GM21825 (cell line): ENCODE measurements around the gene CD58.
"Not testable (repeated sequence)": the region's sequence is repeated elsewhere in the genome, so short reads cannot be mapped to it uniquely, and the experiment has no call there.

Experiments used
- ATAC-seq: cut with Tn5 transposase; IDR thresholded peaks from one replicate; pipeline ENCODE4 v1.9.1; 2021; ENCODE audit warnings: mild to moderate bottlenecking, moderate library complexity; ENCODE audit not compliant: unreplicated experiment

CD58 gene

GRCh38 chr1:116570358-116571214 is at the start of gene CD58:
TSS of gene CD58 (minus strand) at chr1:116571026. CDS start at chr1:116570972, 54 bp downstream.
- peak; percentile 60 for ATAC-seq

GRCh38 chr1:116620392-116620791 is 49.6 kb upstream of the CD58 start:
- ATAC-seq: not testable (repeated sequence)

DNA sequence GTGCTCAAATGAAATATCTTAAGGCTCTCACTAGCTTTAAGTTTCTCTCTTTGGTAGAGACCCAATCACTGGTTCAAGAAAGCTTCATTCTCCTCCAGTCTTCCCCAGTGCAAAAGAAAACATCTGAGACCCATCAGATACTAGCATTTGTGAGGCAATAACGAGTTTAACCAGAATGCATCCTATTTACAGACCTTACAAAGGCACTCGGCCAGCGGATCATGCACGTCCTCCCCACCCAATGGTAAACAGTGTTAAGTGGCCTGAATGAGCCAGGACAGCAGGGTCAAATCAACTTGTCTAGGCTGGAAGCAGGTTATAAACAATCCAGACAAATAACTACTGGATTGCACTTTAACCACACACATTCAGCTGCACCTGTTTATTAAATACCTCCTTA is 48.3 kb upstream of the CD58 start:
- not testable (repeated sequence) for ATAC-seq

DNA sequence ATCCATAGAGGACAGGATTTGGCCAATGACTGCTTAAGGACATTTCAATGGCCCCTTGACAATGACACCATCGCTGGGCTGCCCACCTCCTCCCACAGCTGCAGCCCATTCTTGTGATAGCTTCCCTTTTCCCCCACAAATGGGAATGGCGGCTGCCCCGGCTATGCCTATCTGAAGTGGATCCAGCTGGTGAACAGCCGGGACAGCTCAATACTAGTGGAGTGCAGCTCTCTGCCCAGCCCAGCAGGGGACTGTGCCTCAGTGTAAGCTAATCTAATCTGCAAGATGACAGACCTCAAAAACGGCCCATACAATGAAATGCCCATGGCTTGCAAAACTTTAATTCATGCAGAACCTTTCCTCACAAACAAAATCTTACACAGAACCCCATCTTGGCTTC is 47.0 kb upstream of the CD58 start:
- ATAC-seq: not testable (repeated sequence)

GRCh38 chr1:116613825-116614224 is 43.0 kb upstream of the CD58 start:
- ATAC-seq: not testable (repeated sequence)

DNA sequence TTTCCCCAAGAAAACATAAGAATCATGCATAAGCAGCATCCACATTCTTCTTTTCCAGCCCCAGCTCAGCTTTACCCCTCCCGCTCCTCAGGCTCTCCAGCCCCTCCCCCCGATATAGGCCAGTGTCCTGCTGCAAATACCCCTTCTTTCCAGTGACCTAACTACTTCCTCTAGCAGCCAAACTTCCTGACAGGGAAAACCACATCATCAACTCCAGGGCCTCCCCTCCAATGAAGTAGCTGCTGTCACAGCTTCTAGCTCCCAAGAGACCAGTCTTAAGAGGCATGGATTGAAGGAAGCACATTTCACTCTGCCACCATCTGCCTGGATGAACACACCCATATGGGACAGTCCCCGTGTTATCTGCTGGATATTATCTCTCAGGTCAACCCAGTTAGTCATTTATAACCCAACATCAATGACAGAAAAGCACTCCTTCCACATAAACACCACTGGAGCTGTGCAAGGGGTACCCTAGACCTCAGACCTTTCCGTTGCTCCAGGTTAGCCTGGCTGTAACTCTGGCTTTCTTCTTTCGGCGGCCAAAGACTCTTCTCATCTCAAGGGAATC is 39.1 kb upstream of the CD58 start:
- ATAC-seq: not testable (repeated sequence)

DNA sequence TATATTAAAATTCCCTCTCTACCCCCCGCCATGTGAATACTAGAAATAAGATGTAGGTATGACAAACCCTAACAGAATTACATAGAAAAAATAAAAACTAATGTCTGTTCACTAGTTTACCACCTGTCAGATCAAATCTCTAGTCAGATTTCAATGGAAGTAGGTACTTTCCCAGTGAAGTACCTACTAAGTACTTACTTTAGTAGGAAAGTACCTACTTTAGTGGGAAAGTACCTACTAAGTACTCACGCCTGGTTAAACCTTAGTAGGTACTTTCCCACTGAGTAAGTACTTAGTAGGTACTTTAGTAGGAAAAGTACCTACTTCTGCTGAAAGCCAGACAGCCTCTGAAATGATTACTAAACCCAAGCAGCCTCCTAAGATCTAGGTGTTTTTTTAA is 38.0 kb upstream of the CD58 start:
- not testable (repeated sequence) for ATAC-seq

GRCh38 chr1:116608151-116608550 is 37.3 kb upstream of the CD58 start:
- not testable (repeated sequence) for ATAC-seq

- not testable (repeated sequence) for ATAC-seq
Observed at GRCh38 chr1:116607463-116607862, 36.6 kb upstream of the CD58 start.

- ATAC-seq: not testable (repeated sequence)
Observed at GRCh38 chr1:116606067-116606466, 35.2 kb upstream of the CD58 start.

GRCh38 chr1:116605315-116605714 is 34.5 kb upstream of the CD58 start:
- no peak for ATAC-seq

- ATAC-seq: not testable (repeated sequence)
Observed at GRCh38 chr1:116604408-116604807, 33.6 kb upstream of the CD58 start.

DNA sequence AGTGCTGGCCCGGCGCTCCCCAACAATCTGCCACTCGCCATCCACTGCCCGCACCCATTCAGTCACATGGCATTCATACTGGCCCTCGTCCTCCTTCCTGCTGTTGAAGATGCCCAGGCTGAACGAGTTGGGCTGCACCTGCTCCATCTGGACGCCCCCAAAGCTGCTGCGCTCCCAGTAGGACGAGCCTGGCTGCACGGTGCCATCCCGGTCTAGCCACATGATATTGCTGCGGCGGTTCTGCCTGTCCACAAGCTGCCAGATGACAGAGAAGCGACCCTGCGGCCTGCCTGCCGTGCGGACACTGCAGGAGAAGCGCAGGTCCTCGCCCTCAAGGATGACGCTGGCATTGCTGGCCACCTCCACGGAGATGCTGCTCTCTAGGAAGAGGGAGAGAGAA is 32.8 kb upstream of the CD58 start:
- not testable (repeated sequence) for ATAC-seq

DNA sequence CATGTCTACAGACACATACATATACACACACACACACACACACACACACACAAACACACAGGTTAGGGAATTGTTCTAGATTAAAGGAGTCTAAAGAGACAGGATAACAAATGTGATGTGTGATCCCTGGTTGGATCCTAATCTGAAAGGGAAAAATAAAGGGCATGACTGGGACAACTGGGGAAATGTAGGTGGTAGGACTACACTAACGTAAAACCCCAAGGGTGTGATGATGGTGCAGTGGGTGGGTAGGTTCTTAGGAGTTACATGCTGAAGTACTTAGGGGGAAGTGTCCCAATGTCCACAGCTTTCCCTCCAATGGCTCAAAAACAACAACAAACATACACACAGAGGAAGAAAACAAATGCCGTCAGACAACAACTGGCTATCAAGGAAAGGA is 28.5 kb upstream of the CD58 start:
- ATAC-seq: not testable (repeated sequence)

- not testable (repeated sequence) for ATAC-seq
Observed at GRCh38 chr1:116598420-116599036, 27.7 kb upstream of the CD58 start.

- not testable (repeated sequence) for ATAC-seq
Observed at GRCh38 chr1:116597388-116597787, 26.6 kb upstream of the CD58 start.

- ATAC-seq: not testable (repeated sequence)
Observed at GRCh38 chr1:116596742-116597307, 26.0 kb upstream of the CD58 start.

DNA sequence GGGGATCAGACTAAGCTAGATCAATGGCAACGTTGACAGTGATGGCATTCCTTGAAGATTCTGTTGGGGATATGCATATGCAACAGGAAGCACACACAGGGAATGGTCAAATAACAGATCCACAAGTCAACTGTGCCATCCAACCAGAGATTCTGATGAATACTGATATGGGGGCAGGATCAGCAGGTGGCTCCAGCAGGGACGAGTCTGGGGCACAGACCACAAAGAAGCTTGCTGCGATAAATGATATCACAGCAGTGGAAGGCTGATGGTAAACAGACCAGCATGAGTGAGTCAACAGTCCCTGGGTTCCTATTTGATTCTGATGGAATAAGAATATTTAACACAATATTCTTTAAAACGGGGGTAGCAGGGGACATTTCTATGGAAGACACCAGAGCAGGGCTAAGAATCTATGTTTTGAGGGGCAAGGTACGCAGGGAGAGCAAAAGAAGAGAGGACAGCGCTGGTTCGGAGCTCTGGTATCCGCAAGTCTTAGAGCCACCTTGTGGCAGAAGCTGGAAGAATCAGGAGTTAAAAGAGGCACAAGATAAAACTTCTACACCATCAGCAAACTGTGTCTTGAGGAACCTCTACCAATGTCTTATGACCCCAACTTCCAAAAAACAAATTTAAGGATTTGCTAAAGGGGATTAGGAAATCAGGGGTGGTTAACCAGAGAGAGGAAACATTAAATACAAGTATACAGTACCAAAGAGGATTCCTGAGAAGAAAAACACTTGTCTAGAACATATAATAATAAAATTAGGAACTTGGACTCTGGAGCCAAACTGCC is 25.3 kb upstream of the CD58 start:
- ATAC-seq: peak; percentile 44

- not testable (repeated sequence) for ATAC-seq
Observed at GRCh38 chr1:116595065-116595840, 24.4 kb upstream of the CD58 start.

DNA sequence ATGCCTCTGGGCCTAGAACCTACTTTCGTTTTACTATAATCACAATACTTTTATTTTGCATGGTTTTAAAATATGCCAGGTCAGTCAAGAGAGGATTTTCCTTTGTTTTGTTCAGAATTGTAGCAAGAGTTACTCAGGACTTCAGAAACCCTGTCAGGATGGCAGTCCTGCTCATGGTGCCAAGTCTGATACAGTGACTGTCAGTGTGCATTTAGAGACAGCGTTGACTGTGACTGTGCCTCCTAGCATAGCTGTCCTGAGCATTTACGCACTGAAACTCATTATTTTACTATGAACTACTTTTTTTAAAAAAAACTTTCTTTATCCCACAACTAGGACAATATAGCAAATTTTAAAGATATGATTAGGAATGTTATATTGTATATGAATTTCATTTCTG is 23.2 kb upstream of the CD58 start:
- not testable (repeated sequence) for ATAC-seq
